ENCODE results near the gene ARTN.

The ARTN gene

GRCh38 chr1:43908226-43908625, 25.4 kb upstream of the ARTN start:
- peaks cover 11% of the 10 kb centered on the region for H3K36me3 ChIP-seq (ENCODE audit: insufficient read depth, low read length)
- no peak overlapping the region for H3K27ac ChIP-seq (ENCODE audit: low read depth, low read length)
- H3K27me3 ChIP-seq (ENCODE audit: control insufficient read depth in 1 of 2, insufficient read depth in 2 of 2, low read length in 2 of 2), result no peaks in the 10 kb centered on the region
- no peaks in the 10 kb centered on the region for H3K9me3 ChIP-seq (ENCODE audit: low read length)
- H3K4me1 ChIP-seq (ENCODE audit: insufficient read depth, low read length), result peaks cover 12% of the 10 kb centered on the region
- H3K9ac ChIP-seq (ENCODE audit: low read length), result no peak overlapping the region
- no peak overlapping the region for H3K4me3 ChIP-seq (ENCODE audit: low read depth in 1 of 2, low read length in 2 of 2)

GRCh38 chr1:43908858-43909257, 24.7 kb upstream of the ARTN start:
- Histone ChIP-seq H3K9me3 (ENCODE audit: low read length) (no peaks in the 10 kb centered on the region), H3K27me3 (ENCODE audit: control insufficient read depth in 1 of 2, insufficient read depth in 2 of 2, low read length in 2 of 2) (no peaks in the 10 kb centered on the region), H3K27ac (ENCODE audit: low read depth, low read length) (no peak overlapping the region), H3K4me3 (ENCODE audit: low read depth in 1 of 2, low read length in 2 of 2) (no peak overlapping the region), H3K4me1 (ENCODE audit: insufficient read depth, low read length) (peaks cover 15% of the 10 kb centered on the region), H3K36me3 (ENCODE audit: insufficient read depth, low read length) (peaks cover 11% of the 10 kb centered on the region), H3K9ac (ENCODE audit: low read length) (no peak overlapping the region)

GRCh38 chr1:43910343-43910742, 23.3 kb upstream of the ARTN start:
- H3K4me1 ChIP-seq (ENCODE audit: insufficient read depth, low read length), result peaks cover 15% of the 10 kb centered on the region
- no peak overlapping the region for H3K9ac ChIP-seq (ENCODE audit: low read length)
- H3K27me3 ChIP-seq (ENCODE audit: control insufficient read depth in 1 of 2, insufficient read depth in 2 of 2, low read length in 2 of 2), result no peaks in the 10 kb centered on the region
- peaks cover 5% of the 10 kb centered on the region for H3K36me3 ChIP-seq (ENCODE audit: insufficient read depth, low read length)
- H3K9me3 ChIP-seq (ENCODE audit: low read length), result no peaks in the 10 kb centered on the region
- no peak overlapping the region for H3K27ac ChIP-seq (ENCODE audit: low read depth, low read length)
- H3K4me3 ChIP-seq (ENCODE audit: low read depth in 1 of 2, low read length in 2 of 2), result no peak overlapping the region

- Histone ChIP-seq H3K27me3 (ENCODE audit: control insufficient read depth in 1 of 2, insufficient read depth in 2 of 2, low read length in 2 of 2) (no peaks in the 10 kb centered on the region), H3K27ac (ENCODE audit: low read depth, low read length) (no peak overlapping the region), H3K9me3 (ENCODE audit: low read length) (no peaks in the 10 kb centered on the region), H3K9ac (ENCODE audit: low read length) (no peak overlapping the region), H3K4me3 (ENCODE audit: low read depth in 1 of 2, low read length in 2 of 2) (no peak overlapping the region), H3K36me3 (ENCODE audit: insufficient read depth, low read length) (no peaks in the 10 kb centered on the region), H3K4me1 (ENCODE audit: insufficient read depth, low read length) (peaks cover 15% of the 10 kb centered on the region)
Observed at GRCh38 chr1:43912607-43913006, 21.0 kb upstream of the ARTN start.

GRCh38 chr1:43913051-43913501, 20.5 kb upstream of the ARTN start:
- Histone ChIP-seq H3K27ac (ENCODE audit: low read depth, low read length) (no peak overlapping the region), H3K36me3 (ENCODE audit: insufficient read depth, low read length) (no peaks in the 10 kb centered on the region), H3K4me3 (ENCODE audit: low read depth in 1 of 2, low read length in 2 of 2) (no peak overlapping the region), H3K9ac (ENCODE audit: low read length) (no peak overlapping the region), H3K9me3 (ENCODE audit: low read length) (no peaks in the 10 kb centered on the region), H3K4me1 (ENCODE audit: insufficient read depth, low read length) (peaks cover 15% of the 10 kb centered on the region), H3K27me3 (ENCODE audit: control insufficient read depth in 1 of 2, insufficient read depth in 2 of 2, low read length in 2 of 2) (no peaks in the 10 kb centered on the region)

- no peak overlapping the region for H3K9ac ChIP-seq (ENCODE audit: low read length)
- H3K27me3 ChIP-seq (ENCODE audit: control insufficient read depth in 1 of 2, insufficient read depth in 2 of 2, low read length in 2 of 2), result no peaks in the 10 kb centered on the region
- no peaks in the 10 kb centered on the region for H3K9me3 ChIP-seq (ENCODE audit: low read length)
- no peak overlapping the region for H3K4me3 ChIP-seq (ENCODE audit: low read depth in 1 of 2, low read length in 2 of 2)
- no peak overlapping the region for H3K27ac ChIP-seq (ENCODE audit: low read depth, low read length)
- H3K4me1 ChIP-seq (ENCODE audit: insufficient read depth, low read length), result peaks cover 15% of the 10 kb centered on the region
- no peaks in the 10 kb centered on the region for H3K36me3 ChIP-seq (ENCODE audit: insufficient read depth, low read length)
Observed at GRCh38 chr1:43913666-43914360, 19.8 kb upstream of the ARTN start.

- Histone ChIP-seq H3K9ac (ENCODE audit: low read length) (no peak overlapping the region), H3K4me1 (ENCODE audit: insufficient read depth, low read length) (peaks cover 15% of the 10 kb centered on the region), H3K27ac (ENCODE audit: low read depth, low read length) (no peak overlapping the region), H3K4me3 (ENCODE audit: low read depth in 1 of 2, low read length in 2 of 2) (no peak overlapping the region), H3K9me3 (ENCODE audit: low read length) (no peaks in the 10 kb centered on the region), H3K27me3 (ENCODE audit: control insufficient read depth in 1 of 2, insufficient read depth in 2 of 2, low read length in 2 of 2) (no peaks in the 10 kb centered on the region), H3K36me3 (ENCODE audit: insufficient read depth, low read length) (no peaks in the 10 kb centered on the region)
Observed at GRCh38 chr1:43914576-43915525, 18.8 kb upstream of the ARTN start.

GRCh38 chr1:43919906-43920305, 13.7 kb upstream of the ARTN start:
- Histone ChIP-seq H3K27ac (ENCODE audit: low read depth, low read length) (no peak overlapping the region), H3K27me3 (ENCODE audit: control insufficient read depth in 1 of 2, insufficient read depth in 2 of 2, low read length in 2 of 2) (no peaks in the 10 kb centered on the region), H3K36me3 (ENCODE audit: insufficient read depth, low read length) (no peaks in the 10 kb centered on the region), H3K4me1 (ENCODE audit: insufficient read depth, low read length) (no peaks in the 10 kb centered on the region), H3K9me3 (ENCODE audit: low read length) (no peaks in the 10 kb centered on the region), H3K4me3 (ENCODE audit: low read depth in 1 of 2, low read length in 2 of 2) (no peak overlapping the region), H3K9ac (ENCODE audit: low read length) (no peak overlapping the region)

- Histone ChIP-seq H3K4me3 (ENCODE audit: low read depth in 1 of 2, low read length in 2 of 2) (no peak overlapping the region), H3K9ac (ENCODE audit: low read length) (no peak overlapping the region), H3K36me3 (ENCODE audit: insufficient read depth, low read length) (peaks cover 9% of the 10 kb centered on the region), H3K27me3 (ENCODE audit: control insufficient read depth in 1 of 2, insufficient read depth in 2 of 2, low read length in 2 of 2) (no peaks in the 10 kb centered on the region), H3K4me1 (ENCODE audit: insufficient read depth, low read length) (no peaks in the 10 kb centered on the region), H3K9me3 (ENCODE audit: low read length) (no peaks in the 10 kb centered on the region), H3K27ac (ENCODE audit: low read depth, low read length) (no peak overlapping the region)
Observed at GRCh38 chr1:43921022-43921421, 12.6 kb upstream of the ARTN start.

- H3K4me3 ChIP-seq (ENCODE audit: low read depth in 1 of 2, low read length in 2 of 2), result no peak overlapping the region
- H3K9me3 ChIP-seq (ENCODE audit: low read length), result no peaks in the 10 kb centered on the region
- H3K36me3 ChIP-seq (ENCODE audit: insufficient read depth, low read length), result peaks cover 10% of the 10 kb centered on the region
Observed at GRCh38 chr1:43924516-43924915, 9.1 kb upstream of the ARTN start.

GRCh38 chr1:43925846-43926245, 7.8 kb upstream of the ARTN start:
- H3K36me3 ChIP-seq (ENCODE audit: insufficient read depth, low read length), result peaks cover 10% of the 10 kb centered on the region
- no peaks in the 10 kb centered on the region for H3K27me3 ChIP-seq (ENCODE audit: control insufficient read depth in 1 of 2, insufficient read depth in 2 of 2, low read length in 2 of 2)
- H3K4me3 ChIP-seq (ENCODE audit: low read depth in 1 of 2, low read length in 2 of 2), result no peak overlapping the region
- H3K27ac ChIP-seq (ENCODE audit: low read depth, low read length), result no peak overlapping the region
- H3K9ac ChIP-seq (ENCODE audit: low read length), result no peak overlapping the region
- no peaks in the 10 kb centered on the region for H3K4me1 ChIP-seq (ENCODE audit: insufficient read depth, low read length)
- no peaks in the 10 kb centered on the region for H3K9me3 ChIP-seq (ENCODE audit: low read length)

More at GRCh38 chr1:43924516-43924915, 9.1 kb upstream of the ARTN start:
- H3K27ac ChIP-seq (ENCODE audit: low read depth, low read length), result no peak overlapping the region
- no peaks in the 10 kb centered on the region for H3K27me3 ChIP-seq (ENCODE audit: control insufficient read depth in 1 of 2, insufficient read depth in 2 of 2, low read length in 2 of 2)
- H3K4me1 ChIP-seq (ENCODE audit: insufficient read depth, low read length), result no peaks in the 10 kb centered on the region
- H3K9ac ChIP-seq (ENCODE audit: low read length), result no peak overlapping the region

Measured in muscle layer of colon (tissue), 2 donors.